Stimulated activated CD4-positive, alpha-beta T cell treated with anti-CD3 and anti-CD28 coated beads, Interleukin-15, amount 100 ng/mL, for 1 hour (primary cell): ENCODE results near the gene FGF22.

Experiments used
- DNase-seq, 2 donors: peaks; one replicate each; pipeline ENCODE4 v3.0.0-alpha.2; 2020; ENCODE audit warnings: low read depth in 1 of 2, low spot score in 1 of 2

Gene FGF22

GRCh38 chr19:677601-678436 is 38.1 kb downstream of the FGF22 start:
- DNase-seq = no peak

- no peak for DNase-seq
Observed at GRCh38 chr19:678791-679388, 39.2 kb downstream of the FGF22 start.

- DNase-seq = no peak
Observed at GRCh38 chr19:679418-680286, 40.0 kb downstream of the FGF22 start.

- DNase-seq = peak; percentile 100
Observed at GRCh38 chr19:680287-681028, 40.8 kb downstream of the FGF22 start.

GRCh38 chr19:681029-682019 is 41.6 kb downstream of the FGF22 start:
- DNase-seq = peak in 1 of 2 donors; percentile 90

- no peak for DNase-seq
Observed at GRCh38 chr19:682678-683320, 43.1 kb downstream of the FGF22 start.

GRCh38 chr19:685454-685931 is 45.8 kb downstream of the FGF22 start:
- no peak for DNase-seq

GRCh38 chr19:686589-687297 is 47.1 kb downstream of the FGF22 start:
- DNase-seq = no peak

GRCh38 chr19:687569-688166 is 48.0 kb downstream of the FGF22 start:
- no peak for DNase-seq

- no peak for DNase-seq
Observed at GRCh38 chr19:688214-688613, 48.5 kb downstream of the FGF22 start.

- no peak for DNase-seq
Observed at GRCh38 chr19:688992-689391, 49.3 kb downstream of the FGF22 start.

GRCh38 chr19:690203-690602 is 50.5 kb downstream of the FGF22 start:
- DNase-seq = no peak
